GM18909 (cell line): ENCODE measurements around the gene VEGFA.

Experiments used
- ATAC-seq: cut with Tn5 transposase; IDR thresholded peaks from one replicate; pipeline ENCODE4 v1.9.1; 2021; ENCODE audit warnings: mild to moderate bottlenecking; ENCODE audit not compliant: unreplicated experiment, poor library complexity

VEGFA gene

DNA sequence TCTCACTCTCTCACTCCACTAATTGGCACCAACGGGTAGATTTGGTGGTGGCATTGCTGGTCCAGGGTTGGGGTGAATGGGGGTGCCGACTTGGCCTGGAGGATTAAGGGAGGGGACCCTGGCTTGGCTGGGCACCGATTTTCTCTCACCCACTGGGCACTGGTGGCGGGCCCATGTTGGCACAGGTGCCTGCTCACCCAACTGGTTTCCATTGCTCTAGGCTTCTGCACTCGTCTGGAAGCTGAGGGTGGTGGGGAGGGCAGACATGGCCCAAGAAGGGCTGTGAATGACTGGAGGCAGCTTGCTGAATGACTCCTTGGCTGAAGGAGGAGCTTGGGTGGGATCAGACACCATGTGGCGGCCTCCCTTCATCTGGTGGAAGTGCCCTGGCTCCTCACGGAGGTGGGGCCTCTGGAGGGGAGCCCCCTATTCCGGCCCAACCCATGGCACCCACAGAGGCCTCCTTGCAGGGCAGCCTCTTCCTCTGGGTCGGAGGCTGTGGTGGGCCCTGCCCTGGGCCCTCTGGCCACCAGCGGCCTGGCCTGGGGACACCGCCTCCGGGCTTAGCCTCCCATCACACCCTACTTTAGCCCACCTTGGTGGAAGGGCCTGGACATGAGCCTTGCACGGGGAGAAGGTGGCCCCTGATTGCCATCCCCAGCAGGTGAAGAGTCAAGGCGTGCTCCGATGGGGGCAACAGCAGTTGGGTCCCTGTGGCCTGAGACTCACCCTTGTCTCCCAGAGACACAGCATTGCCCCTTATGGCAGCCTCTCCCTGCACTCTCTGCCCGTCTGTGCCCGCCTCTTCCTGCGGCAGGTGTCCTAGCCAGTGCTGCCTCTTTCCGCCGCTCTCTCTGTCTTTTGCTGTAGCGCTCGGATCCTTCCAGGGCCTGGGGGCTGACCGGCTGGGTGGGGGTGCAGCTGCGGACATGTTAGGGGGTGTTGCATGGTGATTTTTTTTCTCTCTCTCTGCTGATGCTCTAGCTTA is 11.2 kb downstream of the VEGFA start:
- ATAC-seq = no peak

DNA sequence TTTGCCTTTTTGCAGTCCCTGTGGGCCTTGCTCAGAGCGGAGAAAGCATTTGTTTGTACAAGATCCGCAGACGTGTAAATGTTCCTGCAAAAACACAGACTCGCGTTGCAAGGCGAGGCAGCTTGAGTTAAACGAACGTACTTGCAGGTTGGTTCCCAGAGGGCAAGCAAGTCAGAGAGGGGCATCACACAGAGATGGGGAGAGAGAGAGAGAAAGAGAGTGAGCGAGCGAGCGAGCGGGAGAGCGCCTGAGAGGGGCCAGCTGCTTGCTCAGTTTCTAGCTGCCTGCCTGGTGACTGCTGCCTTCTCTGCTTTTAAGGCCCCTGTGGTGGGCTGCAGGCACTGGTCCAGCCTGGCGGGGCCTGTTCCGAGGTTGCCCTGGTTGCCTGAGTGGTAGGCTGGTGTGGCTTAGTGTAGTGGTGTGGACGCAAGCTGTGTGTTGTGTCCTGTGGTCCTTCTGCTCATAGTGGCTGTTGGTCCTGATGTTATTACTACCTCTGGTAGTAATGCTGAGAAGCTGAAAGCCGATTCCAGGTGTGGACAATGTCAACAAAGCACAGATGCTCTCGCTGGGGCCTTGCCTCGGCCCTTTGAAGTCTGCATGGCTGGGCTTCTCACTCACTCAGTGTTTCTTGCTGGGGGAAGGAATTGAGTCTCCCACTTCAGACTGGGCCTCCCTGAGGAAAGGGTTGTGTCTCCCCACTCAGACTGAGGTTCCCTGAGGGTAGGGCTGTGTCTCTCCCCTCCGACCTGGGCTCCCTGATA is 12.1 kb downstream of the VEGFA start:
- no peak for ATAC-seq

DNA sequence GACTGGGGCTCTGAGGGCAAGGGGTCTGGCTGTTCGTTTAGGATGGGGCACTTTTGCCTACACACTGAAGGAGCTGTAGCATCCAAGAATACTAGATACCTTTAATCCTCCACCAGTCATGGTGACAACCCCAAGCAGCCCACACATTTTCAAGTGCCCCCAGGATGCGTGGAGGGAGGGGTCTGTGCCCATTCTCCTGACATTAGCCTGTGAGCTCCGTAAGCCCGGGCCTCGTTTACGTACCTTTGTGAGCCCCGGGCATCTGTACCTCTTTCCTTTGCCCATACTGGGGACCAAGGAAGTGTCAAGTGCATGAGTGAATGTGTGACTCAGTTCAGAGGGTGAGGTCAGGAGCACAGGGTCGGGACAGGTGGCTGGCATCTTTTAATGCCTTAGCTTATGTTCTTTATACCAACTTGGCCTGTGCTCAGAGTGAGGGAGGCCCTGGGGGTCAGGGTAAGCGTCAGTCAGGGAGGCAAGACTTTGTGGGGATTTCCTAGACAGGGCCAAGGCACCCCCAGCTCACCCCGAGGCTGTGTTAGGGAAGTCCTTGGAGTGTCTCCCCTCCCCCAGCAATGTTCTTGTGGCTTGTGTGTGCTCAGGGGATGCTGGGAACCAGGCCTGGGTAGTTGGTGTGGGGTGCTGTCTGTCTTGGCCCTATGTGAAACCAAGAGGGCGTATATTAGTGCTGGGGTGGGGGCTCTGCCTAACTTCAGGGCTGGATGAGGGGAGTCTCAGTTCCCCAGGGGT is 12.9 kb downstream of the VEGFA start:
- ATAC-seq = no peak

DNA sequence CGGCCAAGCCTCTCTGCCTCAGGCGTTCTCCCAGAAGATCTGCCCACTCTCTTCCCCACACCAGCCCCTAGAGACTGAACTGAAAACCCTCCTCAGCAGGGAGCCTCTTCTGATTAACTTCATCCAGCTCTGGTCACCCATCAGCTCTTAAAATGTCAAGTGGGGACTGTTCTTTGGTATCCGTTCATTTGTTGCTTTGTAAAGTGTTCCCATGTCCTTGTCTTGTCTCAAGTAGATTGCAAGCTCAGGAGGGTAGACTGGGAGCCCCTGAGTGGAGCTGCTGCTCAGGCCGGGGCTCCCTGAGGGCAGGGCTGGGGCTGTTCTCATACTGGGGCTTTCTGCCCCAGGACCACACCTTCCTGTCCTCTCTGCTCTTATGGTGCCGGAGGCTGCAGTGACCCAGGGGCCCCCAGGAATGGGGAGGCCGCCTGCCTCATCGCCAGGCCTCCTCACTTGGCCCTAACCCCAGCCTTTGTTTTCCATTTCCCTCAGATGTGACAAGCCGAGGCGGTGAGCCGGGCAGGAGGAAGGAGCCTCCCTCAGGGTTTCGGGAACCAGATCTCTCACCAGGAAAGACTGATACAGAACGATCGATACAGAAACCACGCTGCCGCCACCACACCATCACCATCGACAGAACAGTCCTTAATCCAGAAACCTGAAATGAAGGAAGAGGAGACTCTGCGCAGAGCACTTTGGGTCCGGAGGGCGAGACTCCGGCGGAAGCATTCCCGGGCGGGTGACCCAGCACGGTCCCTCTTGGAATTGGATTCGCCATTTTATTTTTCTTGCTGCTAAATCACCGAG is 14.2 kb downstream of the VEGFA start:
- no peak for ATAC-seq

DNA sequence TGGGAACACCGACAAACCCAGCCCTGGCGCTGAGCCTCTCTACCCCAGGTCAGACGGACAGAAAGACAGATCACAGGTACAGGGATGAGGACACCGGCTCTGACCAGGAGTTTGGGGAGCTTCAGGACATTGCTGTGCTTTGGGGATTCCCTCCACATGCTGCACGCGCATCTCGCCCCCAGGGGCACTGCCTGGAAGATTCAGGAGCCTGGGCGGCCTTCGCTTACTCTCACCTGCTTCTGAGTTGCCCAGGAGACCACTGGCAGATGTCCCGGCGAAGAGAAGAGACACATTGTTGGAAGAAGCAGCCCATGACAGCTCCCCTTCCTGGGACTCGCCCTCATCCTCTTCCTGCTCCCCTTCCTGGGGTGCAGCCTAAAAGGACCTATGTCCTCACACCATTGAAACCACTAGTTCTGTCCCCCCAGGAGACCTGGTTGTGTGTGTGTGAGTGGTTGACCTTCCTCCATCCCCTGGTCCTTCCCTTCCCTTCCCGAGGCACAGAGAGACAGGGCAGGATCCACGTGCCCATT is 15.3 kb downstream of the VEGFA start:
- ATAC-seq = no peak

DNA sequence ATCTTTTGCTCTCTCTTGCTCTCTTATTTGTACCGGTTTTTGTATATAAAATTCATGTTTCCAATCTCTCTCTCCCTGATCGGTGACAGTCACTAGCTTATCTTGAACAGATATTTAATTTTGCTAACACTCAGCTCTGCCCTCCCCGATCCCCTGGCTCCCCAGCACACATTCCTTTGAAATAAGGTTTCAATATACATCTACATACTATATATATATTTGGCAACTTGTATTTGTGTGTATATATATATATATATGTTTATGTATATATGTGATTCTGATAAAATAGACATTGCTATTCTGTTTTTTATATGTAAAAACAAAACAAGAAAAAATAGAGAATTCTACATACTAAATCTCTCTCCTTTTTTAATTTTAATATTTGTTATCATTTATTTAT is 15.9 kb downstream of the VEGFA start:
- ATAC-seq = no peak

DNA sequence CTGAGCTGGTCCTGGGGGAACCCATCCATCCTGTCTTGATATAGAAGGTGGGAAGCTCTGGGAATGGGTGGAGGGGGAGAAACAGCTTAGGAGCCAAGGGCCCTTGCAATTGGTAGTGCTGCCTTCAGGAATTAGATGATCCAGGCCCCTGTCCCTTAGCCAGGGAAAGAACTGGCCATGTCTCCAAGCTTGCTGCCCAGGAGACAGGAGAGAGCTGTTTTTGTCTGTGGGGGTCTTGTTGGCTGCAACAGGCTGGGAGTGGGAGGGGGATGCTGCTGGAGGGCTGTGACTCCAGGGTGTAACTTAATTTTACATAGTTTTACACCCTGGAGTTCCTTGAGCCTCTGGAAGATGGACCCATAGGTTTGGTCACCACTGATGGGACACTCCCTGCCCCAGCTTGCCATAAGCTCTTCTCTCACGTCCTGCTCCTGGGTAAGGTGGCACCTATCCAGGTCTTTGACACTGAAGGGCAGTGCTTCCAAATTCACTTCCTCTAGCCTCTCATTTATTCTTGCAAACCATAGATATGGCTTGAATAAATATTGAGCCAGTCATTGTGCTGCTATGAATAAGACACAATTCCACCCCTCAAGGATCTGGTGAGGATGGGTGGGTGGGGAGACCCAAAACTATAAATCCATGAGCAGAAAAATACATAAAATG is 16.8 kb downstream of the VEGFA start:
- ATAC-seq = no peak

DNA sequence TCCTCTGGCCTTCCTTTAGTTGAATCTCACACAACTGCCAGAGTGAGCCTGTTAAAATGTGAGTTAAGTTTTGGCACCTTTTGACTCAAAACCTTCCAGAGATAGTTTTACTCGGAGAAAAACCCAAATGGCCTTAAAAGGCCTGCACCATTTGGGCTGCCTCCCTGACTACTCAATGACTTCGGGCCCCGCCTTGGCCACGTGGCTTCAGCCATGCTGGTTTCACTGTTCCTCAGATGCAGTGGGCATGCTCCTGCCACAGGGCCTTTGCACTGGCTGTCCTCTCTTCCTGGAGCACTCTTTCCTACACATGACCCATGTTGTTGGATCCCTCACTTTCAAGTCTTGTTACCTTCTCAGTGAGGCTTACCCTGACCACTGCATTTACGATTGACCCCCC is 18.3 kb downstream of the VEGFA start:
- no peak for ATAC-seq

DNA sequence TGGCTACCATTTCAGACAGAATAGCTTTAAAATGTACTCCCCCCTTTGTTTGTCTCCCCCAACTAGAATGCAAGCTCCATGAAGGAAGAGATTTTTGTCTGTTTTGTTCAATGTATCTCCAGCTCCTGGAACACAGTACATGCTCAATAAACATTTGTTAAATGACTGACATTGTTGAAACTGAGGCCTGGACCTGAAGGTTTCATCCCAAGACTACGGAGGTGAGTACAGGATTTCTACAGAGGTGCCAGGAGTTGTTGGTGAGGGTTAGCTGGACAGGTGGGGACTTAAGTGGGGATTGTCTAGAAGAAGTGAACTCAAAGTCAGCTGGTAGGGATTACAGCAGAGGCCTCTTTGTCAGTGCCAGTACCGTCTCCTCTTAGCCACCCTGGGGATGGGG is 19.4 kb downstream of the VEGFA start:
- no peak for ATAC-seq

DNA sequence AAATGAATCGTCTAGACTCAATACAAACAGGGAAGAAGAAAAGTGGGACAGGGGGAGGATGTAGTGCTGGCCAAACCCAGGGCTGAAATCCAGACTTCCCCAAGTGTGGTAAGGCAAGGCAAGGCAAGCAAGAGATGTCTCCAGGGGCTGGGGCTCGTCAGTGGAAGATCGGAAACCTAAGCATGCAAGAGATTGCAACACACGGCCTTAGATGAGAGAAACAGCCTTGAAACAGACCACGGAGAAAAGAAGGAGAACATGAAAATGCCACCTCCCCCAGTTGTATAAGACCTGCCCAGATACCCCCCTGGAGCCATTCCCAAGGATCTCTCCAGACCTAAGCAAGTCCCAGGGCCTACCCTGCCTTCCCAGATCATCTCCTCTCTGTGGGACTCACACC is 20.0 kb downstream of the VEGFA start:
- no peak for ATAC-seq

DNA sequence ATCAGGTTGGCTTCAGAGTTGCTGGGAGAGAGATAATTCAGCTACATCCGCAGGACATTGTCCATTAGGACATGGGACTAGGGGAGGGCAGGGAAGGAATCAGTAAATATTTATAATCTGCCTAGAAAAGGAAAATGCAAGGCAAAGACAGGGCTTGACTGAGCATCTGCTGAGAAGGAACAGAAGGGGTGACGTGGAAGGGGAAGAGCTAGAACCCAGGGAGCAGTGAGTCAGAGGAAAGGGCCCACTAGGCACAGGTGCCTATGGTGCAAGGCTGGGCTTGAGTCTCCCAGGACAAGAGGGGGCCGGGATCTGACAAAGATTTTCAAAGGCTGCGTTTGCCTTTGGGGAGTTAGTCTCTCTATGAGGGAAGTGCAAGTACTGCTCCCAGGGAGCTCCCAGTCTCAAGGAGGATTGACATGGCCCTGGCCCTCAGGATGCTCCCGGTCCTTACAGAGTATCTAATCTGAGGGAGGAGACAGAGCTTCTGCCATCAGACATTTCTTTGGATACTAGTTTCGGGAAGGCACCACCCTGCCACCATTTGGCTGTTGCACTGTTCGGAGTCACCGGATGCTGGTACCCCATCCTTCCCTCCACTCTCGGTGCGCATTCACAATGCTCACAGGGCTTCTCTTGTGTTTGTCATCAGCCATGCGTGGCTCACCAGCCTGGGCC is 21.9 kb downstream of the VEGFA start:
- ATAC-seq = no peak

DNA sequence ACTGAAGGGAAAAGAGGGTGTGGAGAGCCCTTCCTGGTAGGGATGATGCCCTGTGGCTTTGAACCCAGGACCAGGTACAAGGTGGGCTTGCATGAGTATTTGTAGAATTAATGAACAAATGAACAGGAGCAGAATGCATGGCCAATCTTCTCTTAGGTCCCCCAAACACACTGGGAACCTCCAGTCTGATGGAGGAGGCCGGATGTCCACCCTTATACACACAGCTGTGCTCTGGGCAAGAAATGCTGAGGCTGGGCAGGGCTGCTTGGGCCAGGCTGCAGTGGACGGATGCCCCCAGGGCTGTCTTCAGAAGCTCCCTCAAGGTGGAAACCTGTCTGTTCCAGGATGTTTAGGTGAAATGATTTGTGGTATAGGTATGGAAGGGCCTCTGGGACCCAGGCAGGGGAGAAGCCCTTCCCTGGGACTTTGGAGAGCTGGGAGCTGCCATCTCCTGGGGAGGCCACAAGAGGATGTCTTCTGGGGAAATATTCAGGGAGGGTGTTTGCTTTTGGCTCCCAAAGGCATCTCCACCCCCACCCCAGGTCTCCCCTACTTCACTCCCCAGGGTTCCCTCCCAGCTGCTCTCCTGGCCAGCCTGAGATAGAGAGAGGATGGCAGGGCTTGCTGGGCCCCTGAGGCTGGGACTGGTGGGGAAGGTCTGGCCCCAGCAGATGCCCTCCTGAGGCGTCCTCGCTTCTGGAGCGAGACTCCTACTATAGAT is 23.3 kb downstream of the VEGFA start:
- no peak for ATAC-seq

DNA sequence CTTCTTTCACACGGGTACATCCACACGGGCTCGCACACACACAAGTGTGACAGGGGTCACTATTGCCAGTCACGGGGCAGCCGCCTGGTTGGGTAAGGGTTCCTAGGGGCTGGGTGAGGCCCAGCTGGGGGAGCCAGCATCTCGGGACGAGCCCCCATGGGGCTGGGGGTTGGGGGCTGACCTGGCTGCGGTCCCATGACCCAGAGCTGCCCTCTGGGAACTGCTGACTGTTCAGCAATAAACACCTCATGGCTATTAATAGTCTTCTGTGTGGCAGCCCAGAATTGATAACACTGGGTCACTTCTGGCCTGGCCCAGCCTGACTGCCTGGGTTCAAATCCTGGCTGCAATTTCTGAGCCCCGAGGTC is 23.8 kb downstream of the VEGFA start:
- ATAC-seq = no peak

DNA sequence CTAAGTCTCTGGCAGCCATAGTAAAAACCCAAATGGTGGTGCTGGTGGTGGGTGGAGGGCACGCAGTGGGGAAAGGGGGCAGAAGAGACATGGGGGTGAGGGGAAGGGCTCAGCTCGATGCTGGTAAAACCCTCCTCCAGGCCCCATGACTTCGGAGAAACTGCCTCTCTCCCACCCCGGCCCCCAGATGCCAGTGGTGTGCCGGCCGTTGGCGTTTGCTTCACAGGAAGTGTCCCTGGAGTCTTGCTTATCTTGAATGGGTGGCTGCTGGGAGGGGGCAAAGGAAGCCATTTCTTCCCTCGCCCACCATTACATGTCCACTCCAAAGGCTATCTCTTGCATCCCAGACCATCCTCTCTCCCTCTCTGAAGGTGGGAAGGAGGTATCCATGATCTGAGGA is 25.4 kb downstream of the VEGFA start:
- no peak for ATAC-seq

DNA sequence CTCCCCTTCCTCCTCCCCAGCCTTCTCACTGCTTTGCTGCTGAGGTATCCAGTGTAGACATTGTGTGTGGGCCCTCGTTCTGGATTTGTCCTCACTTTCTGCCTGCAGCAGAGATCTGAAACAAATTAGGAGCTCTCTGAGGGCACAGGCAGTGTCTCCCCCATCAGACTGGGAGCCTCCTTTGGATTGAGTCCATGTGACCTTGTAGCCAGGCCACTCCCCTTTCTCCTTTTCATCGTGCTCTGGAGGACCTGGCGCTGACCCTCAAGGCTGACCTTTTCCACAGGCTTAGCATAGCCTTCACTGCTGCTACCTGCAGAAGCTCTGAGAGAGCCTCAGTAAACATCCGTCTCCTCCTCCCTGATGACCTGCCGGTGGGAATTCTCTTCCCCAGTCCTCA is 26.2 kb downstream of the VEGFA start:
- no peak for ATAC-seq

DNA sequence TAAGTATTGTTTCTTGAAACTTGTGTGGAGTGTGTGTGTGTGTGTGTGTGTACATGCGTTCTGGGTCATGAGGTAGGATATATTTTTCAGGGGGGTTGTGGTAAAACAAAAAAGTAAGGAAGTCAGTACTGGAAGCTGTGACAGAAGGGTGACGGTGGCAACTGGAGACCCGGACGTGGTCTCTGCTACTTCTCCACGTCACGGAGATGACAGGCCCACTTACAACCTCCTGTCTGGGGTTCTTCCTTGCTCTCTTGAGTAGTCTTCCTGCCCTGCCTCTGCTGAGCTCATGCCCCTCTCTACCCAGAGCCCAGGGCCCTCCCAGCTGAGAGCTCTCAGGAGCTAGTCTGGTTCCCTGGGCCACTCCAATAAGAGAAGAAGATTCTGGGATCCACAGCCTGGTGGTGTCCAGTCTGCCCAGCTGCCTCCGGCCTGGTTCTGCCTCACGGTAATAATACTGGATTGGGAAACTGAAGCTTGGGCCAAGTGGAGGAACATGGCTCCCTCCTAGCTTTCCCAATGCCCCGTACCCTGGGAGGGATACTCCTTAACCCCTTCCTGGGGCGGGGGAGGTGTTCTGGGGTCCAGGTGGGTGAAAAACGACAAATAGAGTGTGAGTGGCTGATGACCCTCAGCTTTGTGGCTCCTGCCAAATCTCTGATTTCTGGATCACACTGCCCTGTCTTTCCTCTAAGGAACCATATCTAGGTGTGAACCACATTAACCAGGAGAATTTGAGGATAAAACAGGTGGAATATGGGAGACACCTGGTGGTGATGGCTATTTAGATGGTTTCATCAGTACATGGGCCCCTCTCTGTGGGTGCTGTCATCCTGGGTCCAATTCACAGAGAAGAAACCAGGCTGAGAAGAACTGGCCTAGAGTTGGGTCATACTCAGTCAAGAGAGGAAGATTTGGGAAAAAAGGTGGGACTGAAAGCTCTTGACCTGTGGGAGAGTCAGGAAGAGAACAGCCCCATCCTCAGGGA is 27.2 kb downstream of the VEGFA start:
- ATAC-seq = no peak

DNA sequence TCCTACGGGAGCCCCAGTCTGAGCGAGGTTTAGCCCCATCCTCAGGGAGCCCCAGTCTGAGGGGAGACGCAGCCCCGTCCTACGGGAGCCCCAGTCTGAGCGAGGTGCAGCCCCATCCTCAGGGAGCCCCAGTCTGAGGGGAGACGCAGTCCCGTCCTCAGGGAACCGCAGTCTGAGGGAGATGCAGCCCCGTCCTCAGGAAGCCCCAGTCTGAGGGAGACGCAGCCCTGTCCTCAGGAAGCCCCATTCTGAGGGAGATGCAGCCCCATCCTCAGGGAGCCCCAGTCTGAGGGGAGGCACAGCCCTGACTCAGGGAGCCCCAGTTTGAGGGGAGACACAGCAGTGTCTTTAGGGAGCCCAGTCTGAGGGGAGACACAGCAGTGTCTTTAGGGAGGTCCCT is 27.9 kb downstream of the VEGFA start:
- no peak for ATAC-seq
